Caco-2 (cell line): Measurements from ENCODE around the gene ADGRG1. TPM values are rescaled to one million over a fixed set of nuclear protein-coding genes. Genes with fewer than 3 reads are reported as not detected.

ENCODE experiments used
- BruUV-seq: library from RNA; stranded (reverse); fragments of 400-500 nt; replicated peaks from 2 replicates; lab custom pipeline; 2021; lab: Mats Ljungman, UMichigan
- CTCF ChIA-PET: fragments of 300-600 bp; sonication (Branson Sonifier 250); formaldehyde crosslinking; loops from one replicate; lab custom pipeline; 2022; ENCODE audit warnings: antibody characterized with exemption; lab: Charles Lee
- POLR2A ChIA-PET: fragments of 300-600 bp; sonication (Branson Sonifier 250); formaldehyde crosslinking; loops from one replicate; lab custom pipeline; 2022; ENCODE audit warnings: antibody characterized with exemption; lab: Charles Lee
- DNase-seq, 2 experiments: peaks; one replicate each; pipeline versions ENCODE4 v3.0.0 to v3.0.0-alpha.2; 2020 to 2022
- H3K27me3 ChIP-seq: replicated peaks from 2 replicates; pipeline ENCODE4 v1.6.0; 2011; ENCODE audit warnings: low read length; ENCODE audit not compliant: control insufficient read depth, insufficient read depth
- H3K36me3 ChIP-seq: 2 replicates; pipeline ENCODE4 v1.5.1; 2011; ENCODE audit warnings: low read length; ENCODE audit not compliant: control insufficient read depth, insufficient read depth
- H3K4me1 ChIP-seq: fragments of 250-450 bp; sonication (Bioruptor Pico); 2 replicates; pipeline ENCODE4 v1.5.1; 2020; ENCODE audit warnings: mild to moderate bottlenecking
- H3K4me3 ChIP-seq: 2 replicates; pipeline ENCODE4 v1.5.1; 2011; ENCODE audit warnings: low read depth, mild to moderate bottlenecking, control low read depth, low read length
- H3K9me3 ChIP-seq: fragments of 250-450 bp; sonication (Bioruptor Pico); 2 replicates; pipeline ENCODE4 v1.5.1; 2020; ENCODE audit warnings: mild to moderate bottlenecking, moderate library complexity
- H3K27ac Mint-ChIP-seq: one replicate; pipeline ENCODE4 v1.8.0; 2022; ENCODE audit warnings: mixed read lengths; ENCODE audit not compliant: unreplicated experiment
- H3K27me3 Mint-ChIP-seq: one replicate; pipeline ENCODE4 v1.8.0; 2022; ENCODE audit warnings: mixed read lengths; ENCODE audit not compliant: insufficient read depth, unreplicated experiment
- H3K36me3 Mint-ChIP-seq: one replicate; pipeline ENCODE4 v1.8.0; 2022; ENCODE audit warnings: mild to moderate bottlenecking, mixed read lengths; ENCODE audit not compliant: insufficient read depth, unreplicated experiment
- H3K4me1 Mint-ChIP-seq: one replicate; pipeline ENCODE4 v1.8.0; 2022; ENCODE audit warnings: low read depth, mixed read lengths; ENCODE audit not compliant: unreplicated experiment
- H3K4me3 Mint-ChIP-seq: one replicate; pipeline ENCODE4 v1.8.0; 2022; ENCODE audit warnings: mild to moderate bottlenecking, moderate library complexity, mixed read lengths; ENCODE audit not compliant: unreplicated experiment
- H3K9me3 Mint-ChIP-seq: one replicate; pipeline ENCODE4 v1.8.0; 2022; ENCODE audit warnings: mixed read lengths; ENCODE audit not compliant: unreplicated experiment
- intact Hi-C: fragments of 100-400 bp; cut with micrococcal nuclease; formaldehyde crosslinking; loops from one replicate; pipeline ENCODE4 v1.10.0; 2022; ENCODE audit not compliant: unreplicated experiment
- total RNA-seq: library from RNA; stranded (reverse); gene quantifications from 2 replicates; pipeline ENCODE4 v1.2.3, GENCODE V29; 2022
- TF ChIP-seq, protein P1 (sequence below), 2 experiments: fragments of 200-600 bp in 1 of 2; IDR thresholded peaks; 1 replicate in 1 of 2; 2 replicates in 1 of 2; pipeline versions ENCODE4 v1.5.1 to v1.8.0; 2011 to 2022; ENCODE audit warnings: antibody characterized with exemption in 1 of 2, control low read depth in 1 of 2, inconsistent platforms in 1 of 2, low read depth in 1 of 2, low read length in 1 of 2, mild to moderate bottlenecking in 1 of 2, moderate library complexity in 1 of 2; ENCODE audit not compliant: insufficient read depth in 1 of 2, severe bottlenecking in 1 of 2, unreplicated experiment in 1 of 2

The ADGRG1 gene
- total RNA-seq, 1 experiment from 2014 or later = 195 TPM

DNA sequence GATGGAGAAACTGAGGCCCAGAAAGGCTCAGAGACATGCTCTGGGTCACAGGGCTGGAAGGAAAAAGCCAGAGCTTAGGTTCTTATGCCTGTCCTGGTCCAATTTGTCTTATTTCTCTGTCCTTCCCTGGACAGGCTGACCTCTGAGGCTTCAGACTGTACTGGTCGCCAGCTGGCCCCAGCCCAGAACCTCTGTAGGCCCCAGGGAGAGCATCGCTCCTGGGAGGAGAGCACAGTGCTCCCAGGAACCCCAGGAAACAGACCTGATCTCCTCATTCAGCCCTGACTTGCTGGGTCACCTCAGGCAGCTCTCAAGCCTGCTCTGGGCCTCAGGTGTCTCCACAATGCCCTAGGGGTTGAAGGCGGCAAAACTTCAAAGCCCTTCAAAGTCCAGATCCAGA lies 71.1 kb downstream of the ADGRG1 start:
- POLR2A ChIA-PET = interaction anchor here (2.1 kb wide), 1 partner anchor 37 kb away, joined by 18 read pairs; the partner anchor contains the start of gene KATNB1
- TF ChIP-seq, protein P1, sequence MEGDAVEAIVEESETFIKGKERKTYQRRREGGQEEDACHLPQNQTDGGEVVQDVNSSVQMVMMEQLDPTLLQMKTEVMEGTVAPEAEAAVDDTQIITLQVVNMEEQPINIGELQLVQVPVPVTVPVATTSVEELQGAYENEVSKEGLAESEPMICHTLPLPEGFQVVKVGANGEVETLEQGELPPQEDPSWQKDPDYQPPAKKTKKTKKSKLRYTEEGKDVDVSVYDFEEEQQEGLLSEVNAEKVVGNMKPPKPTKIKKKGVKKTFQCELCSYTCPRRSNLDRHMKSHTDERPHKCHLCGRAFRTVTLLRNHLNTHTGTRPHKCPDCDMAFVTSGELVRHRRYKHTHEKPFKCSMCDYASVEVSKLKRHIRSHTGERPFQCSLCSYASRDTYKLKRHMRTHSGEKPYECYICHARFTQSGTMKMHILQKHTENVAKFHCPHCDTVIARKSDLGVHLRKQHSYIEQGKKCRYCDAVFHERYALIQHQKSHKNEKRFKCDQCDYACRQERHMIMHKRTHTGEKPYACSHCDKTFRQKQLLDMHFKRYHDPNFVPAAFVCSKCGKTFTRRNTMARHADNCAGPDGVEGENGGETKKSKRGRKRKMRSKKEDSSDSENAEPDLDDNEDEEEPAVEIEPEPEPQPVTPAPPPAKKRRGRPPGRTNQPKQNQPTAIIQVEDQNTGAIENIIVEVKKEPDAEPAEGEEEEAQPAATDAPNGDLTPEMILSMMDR (IDR thresholded peaks at IDR 0.05; ENCODE audit: insufficient read depth in 1 of 2, low read depth in 1 of 2, low read length in 1 of 2, severe bottlenecking in 1 of 2, unreplicated experiment in 1 of 2) = no peak
- no peak for DNase-seq

DNA sequence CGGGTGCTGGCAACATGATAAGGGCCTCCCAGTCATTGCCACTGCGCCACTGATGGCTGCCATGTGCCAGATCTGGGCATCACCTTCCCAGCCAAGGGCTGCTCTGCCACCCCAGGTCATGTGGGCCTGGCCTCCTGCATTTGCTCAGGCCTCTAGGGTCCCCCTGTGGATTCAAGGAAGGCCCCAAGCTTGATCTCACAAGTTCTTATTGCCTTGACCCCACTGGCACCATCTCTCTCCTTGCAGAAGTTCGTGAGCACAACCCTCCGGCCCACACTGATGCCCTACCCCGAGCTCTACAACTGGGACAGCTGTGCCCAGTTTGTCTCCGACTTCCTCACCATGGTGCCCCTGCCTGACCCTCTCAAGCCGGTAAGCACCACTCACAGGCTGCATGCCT lies 71.5 kb downstream of the ADGRG1 start:
- TF ChIP-seq, protein P1 (IDR thresholded peaks at IDR 0.05; ENCODE audit: insufficient read depth in 1 of 2, low read depth in 1 of 2, low read length in 1 of 2, severe bottlenecking in 1 of 2, unreplicated experiment in 1 of 2) = no peak
- no TSS peak for BruUV-seq
- ChIA-PET CTCF (interaction anchor here (2.3 kb wide), 1 partner anchor 36 kb away, joined by 18 read pairs; the partner anchor contains the start of gene KATNB1), POLR2A (interaction anchor here (2.1 kb wide), 1 partner anchor 36 kb away, joined by 18 read pairs; the partner anchor contains the start of gene KATNB1)
- intact Hi-C loops = loop anchor here (2.0 to 5.0 kb wide), 2 partner anchors 23 to 33 kb away; partner anchors contain the start of gene ADGRG3
- Histone ChIP-seq H3K9me3 (no peaks in the 10 kb centered on the region), H3K4me1 (peaks cover 60% of the 10 kb centered on the region), H3K4me3 (no peak overlapping the region), H3K27me3 (no peaks in the 10 kb centered on the region), H3K36me3 (no peaks in the 10 kb centered on the region)
- peak overlapping the region; percentile 97 for H3K27ac Mint-ChIP-seq
- no peaks in the 10 kb centered on the region for H3K36me3 Mint-ChIP-seq
- peaks cover 33% of the 10 kb centered on the region for H3K4me1 Mint-ChIP-seq
- no peak overlapping the region for H3K4me3 Mint-ChIP-seq
- no peaks in the 10 kb centered on the region for H3K27me3 Mint-ChIP-seq
- no peaks in the 10 kb centered on the region for H3K9me3 Mint-ChIP-seq
- DNase-seq = no peak

More for the DNA sequence above, 71.1 kb downstream of the ADGRG1 start:
- H3K4me1 ChIP-seq = peaks cover 55% of the 10 kb centered on the region
- H3K27me3 ChIP-seq = no peaks in the 10 kb centered on the region
- no peaks in the 10 kb centered on the region for H3K9me3 ChIP-seq
- H3K4me1 Mint-ChIP-seq = peaks cover 29% of the 10 kb centered on the region
- intact Hi-C loops = no loop called here
- CTCF ChIA-PET = interaction anchor here (2.3 kb wide), 1 partner anchor 37 kb away, joined by 18 read pairs; the partner anchor contains the start of gene KATNB1
- H3K27ac Mint-ChIP-seq = peak overlapping the region; percentile 97
- H3K4me3 ChIP-seq = no peak overlapping the region
- no peaks in the 10 kb centered on the region for H3K36me3 Mint-ChIP-seq
- H3K36me3 ChIP-seq = no peaks in the 10 kb centered on the region
- H3K9me3 Mint-ChIP-seq = no peaks in the 10 kb centered on the region
- H3K27me3 Mint-ChIP-seq = no peaks in the 10 kb centered on the region
- no TSS peak for BruUV-seq
- no peak overlapping the region for H3K4me3 Mint-ChIP-seq

DNA sequence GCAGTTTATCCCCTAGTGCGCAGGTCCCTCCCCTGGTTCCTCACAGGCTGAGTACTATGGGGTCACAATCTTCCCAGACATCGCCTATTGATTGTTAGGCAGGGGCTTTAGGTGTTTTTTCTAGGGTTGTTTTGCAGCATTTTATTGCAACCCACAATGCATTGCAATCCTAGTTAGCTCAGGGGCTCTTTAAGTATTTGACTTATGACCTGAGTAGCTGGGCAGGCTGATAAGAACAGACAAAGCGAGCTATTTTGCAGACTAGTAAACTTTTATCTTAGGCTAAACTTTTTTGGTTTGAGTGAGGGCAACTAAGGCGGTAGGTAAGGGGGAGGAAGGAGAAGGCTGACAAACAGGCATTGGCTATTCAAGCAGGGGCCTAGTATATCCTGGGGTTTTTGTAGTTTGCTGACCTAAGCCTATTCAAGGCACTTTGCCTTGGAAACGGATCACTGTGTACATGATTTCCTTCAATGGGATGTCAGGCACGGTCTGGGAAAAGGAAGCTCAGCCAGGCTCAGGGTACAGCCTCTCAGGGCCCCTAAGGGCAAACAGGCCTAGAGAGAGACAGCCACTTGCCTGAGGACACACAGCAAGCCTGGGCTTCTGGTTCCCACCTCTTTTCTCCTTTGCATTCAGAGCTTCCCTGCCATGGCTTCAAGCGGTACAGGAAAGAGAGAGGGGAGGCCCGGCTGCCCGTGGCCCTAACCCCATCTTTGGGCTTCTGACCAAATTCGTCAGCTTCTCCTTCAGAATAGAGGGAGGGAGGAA lies 72.5 kb downstream of the ADGRG1 start:
- TF ChIP-seq, protein P1 (IDR thresholded peaks at IDR 0.05; ENCODE audit: insufficient read depth in 1 of 2, low read depth in 1 of 2, low read length in 1 of 2, severe bottlenecking in 1 of 2, unreplicated experiment in 1 of 2) = no peak
- peak overlapping the region; percentile 45 for H3K4me3 Mint-ChIP-seq
- H3K4me1 Mint-ChIP-seq = peaks cover 35% of the 10 kb centered on the region
- H3K9me3 Mint-ChIP-seq = peaks cover under 1% of the 10 kb centered on the region
- Histone ChIP-seq H3K36me3 (no peaks in the 10 kb centered on the region), H3K9me3 (no peaks in the 10 kb centered on the region), H3K4me3 (no peak overlapping the region), H3K4me1 (peaks cover 63% of the 10 kb centered on the region), H3K27me3 (no peaks in the 10 kb centered on the region)
- TSS peak; percentile 82 for BruUV-seq
- POLR2A ChIA-PET = interaction anchor here (0.6 to 2.1 kb wide), 4 partner anchors 35 to 239 kb away, joined by 3 to 18 read pairs (median 3); partner anchors contain the start of gene KATNB1
- DNase-seq = peak; percentile 86 to 88
- peak overlapping the region; percentile 97 for H3K27ac Mint-ChIP-seq
- intact Hi-C loops = loop anchor here (1.0 to 5.0 kb wide), 3 partner anchors 24 to 34 kb away; partner anchors contain the start of genes ADGRG3 and KATNB1
- CTCF ChIA-PET = interaction anchor here (0.6 to 2.3 kb wide), 8 partner anchors 19 to 110 kb away, joined by 3 to 18 read pairs (median 4); partner anchors contain the start of gene KATNB1
- H3K27me3 Mint-ChIP-seq = no peaks in the 10 kb centered on the region
- H3K36me3 Mint-ChIP-seq = no peaks in the 10 kb centered on the region
